ENCODE data around the gene THBS3. TPM values are rescaled to one million over a fixed set of nuclear protein-coding genes. Genes with fewer than 3 reads are reported as not detected.
A peak's percentile ranks its signal among the peaks of the same experiment; 100 is the strongest.

THBS3 gene
- total RNA-seq, 2 donors from 2014 or later: 24.7 to 28.7 TPM

GRCh38 chr1:155186794-155187455 is 20.8 kb downstream of the THBS3 start:
- no peak overlapping the region for H3K27ac Mint-ChIP-seq
- no peaks in the 10 kb centered on the region for H3K4me1 Mint-ChIP-seq (ENCODE audit: low read depth)
- DNase-seq: no peak
- no peaks in the 10 kb centered on the region for H3K36me3 Mint-ChIP-seq (ENCODE audit: insufficient read depth in 2 of 2)
- H3K27me3 Mint-ChIP-seq (ENCODE audit: low read depth): no peaks in the 10 kb centered on the region
- no peaks in the 10 kb centered on the region for H3K9me3 Mint-ChIP-seq
- no peak overlapping the region for H3K4me3 Mint-ChIP-seq
- ATAC-seq (replicated peaks in 1 of 2): no peak

GRCh38 chr1:155186067-155186793 is 21.5 kb downstream of the THBS3 start:
- ATAC-seq (replicated peaks in 1 of 2) (peak; percentile 20 to 22), DNase-seq (no peak)
- no peaks in the 10 kb centered on the region for H3K36me3 Mint-ChIP-seq (ENCODE audit: insufficient read depth in 2 of 2)
- no peaks in the 10 kb centered on the region for H3K4me1 Mint-ChIP-seq (ENCODE audit: low read depth)
- no peaks in the 10 kb centered on the region for H3K9me3 Mint-ChIP-seq
- H3K27me3 Mint-ChIP-seq (ENCODE audit: low read depth): no peaks in the 10 kb centered on the region
- no peak overlapping the region for H3K27ac Mint-ChIP-seq
- H3K4me3 Mint-ChIP-seq: no peak overlapping the region

- no peaks in the 10 kb centered on the region for H3K36me3 Mint-ChIP-seq (ENCODE audit: insufficient read depth in 2 of 2)
These were observed 22.0 kb downstream of the THBS3 start for GRCh38 chr1:155185783-155186066.

GRCh38 chr1:155184835-155185782 is 22.6 kb downstream of the THBS3 start:
- DNase-seq (no peak), ATAC-seq (replicated peaks in 1 of 2) (peak in 1 of 2 donors; percentile 19)
- no peak overlapping the region for H3K27ac Mint-ChIP-seq
- H3K27me3 Mint-ChIP-seq (ENCODE audit: low read depth): no peaks in the 10 kb centered on the region
- H3K36me3 Mint-ChIP-seq (ENCODE audit: insufficient read depth in 2 of 2): no peaks in the 10 kb centered on the region
- no peaks in the 10 kb centered on the region for H3K9me3 Mint-ChIP-seq
- no peak overlapping the region for H3K4me3 Mint-ChIP-seq
- H3K4me1 Mint-ChIP-seq (ENCODE audit: low read depth): no peaks in the 10 kb centered on the region

More at GRCh38 chr1:155185783-155186066, 22.0 kb downstream of the THBS3 start:
- Mint-ChIP-seq H3K9me3 (no peaks in the 10 kb centered on the region), H3K27me3 (ENCODE audit: low read depth) (no peaks in the 10 kb centered on the region), H3K27ac (no peak overlapping the region), H3K4me1 (ENCODE audit: low read depth) (no peaks in the 10 kb centered on the region), H3K4me3 (no peak overlapping the region)
- no peak for DNase-seq
- peak in 1 of 2 donors; percentile 11 for ATAC-seq (replicated peaks in 1 of 2)

GRCh38 chr1:155184351-155184811 is 23.3 kb downstream of the THBS3 start:
- Mint-ChIP-seq H3K36me3 (ENCODE audit: insufficient read depth in 2 of 2) (peaks cover 0 to 2% of the 10 kb centered on the region in 2 donors), H3K9me3 (no peaks in the 10 kb centered on the region), H3K27ac (no peak overlapping the region), H3K4me1 (ENCODE audit: low read depth) (no peaks in the 10 kb centered on the region), H3K27me3 (ENCODE audit: low read depth) (no peaks in the 10 kb centered on the region), H3K4me3 (no peak overlapping the region)
- DNase-seq: no peak
- ATAC-seq (replicated peaks in 1 of 2): no peak

GRCh38 chr1:155183775-155184221 is 23.9 kb downstream of the THBS3 start:
- Mint-ChIP-seq H3K27me3 (ENCODE audit: low read depth) (no peaks in the 10 kb centered on the region), H3K27ac (no peak overlapping the region), H3K4me3 (no peak overlapping the region), H3K9me3 (no peaks in the 10 kb centered on the region), H3K36me3 (ENCODE audit: insufficient read depth in 2 of 2) (peaks cover 0 to 3% of the 10 kb centered on the region in 2 donors), H3K4me1 (ENCODE audit: low read depth) (no peaks in the 10 kb centered on the region)
- no peak for DNase-seq
- no peak for ATAC-seq (replicated peaks in 1 of 2)

GRCh38 chr1:155182052-155182550 is 25.6 kb downstream of the THBS3 start:
- H3K4me1 Mint-ChIP-seq (ENCODE audit: low read depth): no peaks in the 10 kb centered on the region
- peaks cover 0 to 4% of the 10 kb centered on the region in 2 donors for H3K36me3 Mint-ChIP-seq (ENCODE audit: insufficient read depth in 2 of 2)
- H3K4me3 Mint-ChIP-seq: no peak overlapping the region
- ATAC-seq (replicated peaks in 1 of 2) (no peak), DNase-seq (no peak)
- H3K27ac Mint-ChIP-seq: no peak overlapping the region
- no peaks in the 10 kb centered on the region for H3K9me3 Mint-ChIP-seq
- no peaks in the 10 kb centered on the region for H3K27me3 Mint-ChIP-seq (ENCODE audit: low read depth)

- Mint-ChIP-seq H3K27ac (no peak overlapping the region), H3K4me3 (no peak overlapping the region), H3K4me1 (ENCODE audit: low read depth) (peaks cover 5% of the 10 kb centered on the region), H3K36me3 (ENCODE audit: insufficient read depth in 2 of 2) (peaks cover 0 to 4% of the 10 kb centered on the region in 2 donors), H3K9me3 (no peaks in the 10 kb centered on the region), H3K27me3 (ENCODE audit: low read depth) (no peaks in the 10 kb centered on the region)
- DNase-seq (no peak), ATAC-seq (replicated peaks in 1 of 2) (no peak)
These were observed 26.2 kb downstream of the THBS3 start for GRCh38 chr1:155181371-155182051.

GRCh38 chr1:155179112-155180031 is 28.3 kb downstream of the THBS3 start:
- no peaks in the 10 kb centered on the region for H3K27me3 Mint-ChIP-seq (ENCODE audit: low read depth)
- H3K36me3 Mint-ChIP-seq (ENCODE audit: insufficient read depth in 2 of 2): peaks cover 0 to 4% of the 10 kb centered on the region in 2 donors
- H3K4me1 Mint-ChIP-seq (ENCODE audit: low read depth): peaks cover 26% of the 10 kb centered on the region
- H3K4me3 Mint-ChIP-seq: no peak overlapping the region
- no peak for DNase-seq
- ATAC-seq (replicated peaks in 1 of 2): no peak
- H3K9me3 Mint-ChIP-seq: no peaks in the 10 kb centered on the region
- no peak overlapping the region for H3K27ac Mint-ChIP-seq

GRCh38 chr1:155178441-155179111 is 29.1 kb downstream of the THBS3 start:
- Mint-ChIP-seq H3K27ac (no peak overlapping the region), H3K27me3 (ENCODE audit: low read depth) (no peaks in the 10 kb centered on the region), H3K4me1 (ENCODE audit: low read depth) (peaks cover 32% of the 10 kb centered on the region), H3K36me3 (ENCODE audit: insufficient read depth in 2 of 2) (peaks cover 0 to 4% of the 10 kb centered on the region in 2 donors), H3K4me3 (no peak overlapping the region), H3K9me3 (no peaks in the 10 kb centered on the region)
- ATAC-seq (replicated peaks in 1 of 2) (no peak), DNase-seq (no peak)

- ATAC-seq (replicated peaks in 1 of 2): no peak
- Mint-ChIP-seq H3K27ac (no peak overlapping the region), H3K27me3 (ENCODE audit: low read depth) (no peaks in the 10 kb centered on the region), H3K4me1 (ENCODE audit: low read depth) (peaks cover 37% of the 10 kb centered on the region), H3K9me3 (no peaks in the 10 kb centered on the region), H3K4me3 (no peak overlapping the region), H3K36me3 (ENCODE audit: insufficient read depth in 2 of 2) (peaks cover 0 to 4% of the 10 kb centered on the region in 2 donors)
- no peak for DNase-seq
These were observed 29.8 kb downstream of the THBS3 start for GRCh38 chr1:155177918-155178281.
